HG02870 (cell line): Measurements from ENCODE around the gene HRG.
"Not testable (repeated sequence)": the region's sequence is repeated elsewhere in the genome, so short reads cannot be mapped to it uniquely, and the experiment has no call there.

Source experiments
- ATAC-seq: cut with Tn5 transposase; IDR thresholded peaks from one replicate; pipeline ENCODE4 v1.9.1; 2021; ENCODE audit warnings: mild to moderate bottlenecking, moderate library complexity; ENCODE audit not compliant: unreplicated experiment

The HRG gene

DNA sequence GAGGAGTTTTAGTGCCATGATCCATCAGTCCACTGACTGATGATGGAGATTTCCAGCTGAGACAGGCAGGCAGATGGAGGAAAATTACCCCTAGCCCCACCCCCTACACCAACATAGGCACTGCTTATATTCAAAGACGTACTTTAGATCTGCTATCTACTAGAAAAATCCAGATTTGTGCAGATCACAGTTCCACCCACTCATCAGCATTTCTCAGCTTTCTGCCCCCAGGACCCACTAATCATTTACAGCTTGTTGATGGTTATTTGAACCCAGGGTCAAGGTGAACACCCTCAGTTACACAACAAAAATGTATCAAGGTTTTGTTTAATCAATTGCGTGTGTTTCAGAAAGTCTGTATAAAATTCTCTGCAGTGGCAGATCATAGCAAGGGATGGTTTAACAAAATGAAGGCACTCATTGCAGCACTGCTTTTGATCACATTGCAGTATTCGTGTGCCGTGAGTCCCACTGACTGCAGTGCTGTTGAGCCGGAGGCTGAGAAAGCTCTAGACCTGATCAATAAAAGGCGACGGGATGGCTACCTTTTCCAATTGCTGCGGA is at the start of gene HRG:
TSS of gene HRG (plus strand) at position 390 of the 564 bp plus-strand sequence. CDS start at position 408, 18 bp downstream.
- no peak for ATAC-seq

GRCh38 chr3:186616299-186616617 is 49.6 kb upstream of the HRG start:
- ATAC-seq = no peak

DNA sequence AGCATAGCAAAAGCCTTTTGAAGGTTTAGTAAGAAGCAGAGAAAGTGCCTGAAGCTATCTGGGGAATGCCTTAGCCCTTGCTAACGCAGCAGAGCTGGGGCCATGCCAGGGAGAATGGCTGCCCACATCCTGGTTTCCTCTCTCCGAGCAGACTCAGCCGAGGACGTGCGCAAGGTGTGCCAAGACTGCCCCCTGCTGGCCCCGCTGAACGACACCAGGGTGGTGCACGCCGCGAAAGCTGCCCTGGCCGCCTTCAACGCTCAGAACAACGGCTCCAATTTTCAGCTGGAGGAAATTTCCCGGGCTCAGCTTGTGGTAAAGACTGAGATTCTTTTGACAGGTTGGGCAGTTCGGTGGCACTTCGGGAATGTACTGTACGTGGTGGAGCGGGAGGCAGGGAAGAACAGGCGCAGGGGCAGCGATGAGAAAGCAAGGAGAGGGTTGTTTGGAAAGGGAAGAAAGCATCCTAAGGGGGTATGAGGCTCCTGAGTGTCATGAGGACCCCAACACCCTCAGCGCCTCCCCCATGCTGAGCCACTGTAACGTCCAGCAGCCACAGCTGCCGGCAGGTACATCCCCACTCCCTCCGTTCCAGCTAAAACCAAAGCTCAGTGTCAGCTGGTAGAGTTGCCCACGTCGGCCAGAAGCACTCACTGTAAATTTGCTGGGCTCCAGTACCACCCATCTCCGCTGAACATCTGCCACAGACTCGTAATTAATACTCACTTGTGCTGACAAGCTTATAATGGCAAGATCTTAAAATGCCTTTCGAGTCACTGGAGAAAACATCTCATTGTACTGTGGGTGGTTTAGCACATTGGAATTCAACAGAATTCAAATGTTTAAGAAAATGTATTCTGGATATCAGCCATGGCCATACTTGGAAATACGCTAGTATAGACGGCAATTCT is 48.5 kb upstream of the HRG start:
- ATAC-seq = peak; percentile 77

GRCh38 chr3:186618318-186618938 is 47.4 kb upstream of the HRG start:
- no peak for ATAC-seq

- ATAC-seq = no peak
These were observed 46.0 kb upstream of the HRG start for GRCh38 chr3:186619787-186620212.

DNA sequence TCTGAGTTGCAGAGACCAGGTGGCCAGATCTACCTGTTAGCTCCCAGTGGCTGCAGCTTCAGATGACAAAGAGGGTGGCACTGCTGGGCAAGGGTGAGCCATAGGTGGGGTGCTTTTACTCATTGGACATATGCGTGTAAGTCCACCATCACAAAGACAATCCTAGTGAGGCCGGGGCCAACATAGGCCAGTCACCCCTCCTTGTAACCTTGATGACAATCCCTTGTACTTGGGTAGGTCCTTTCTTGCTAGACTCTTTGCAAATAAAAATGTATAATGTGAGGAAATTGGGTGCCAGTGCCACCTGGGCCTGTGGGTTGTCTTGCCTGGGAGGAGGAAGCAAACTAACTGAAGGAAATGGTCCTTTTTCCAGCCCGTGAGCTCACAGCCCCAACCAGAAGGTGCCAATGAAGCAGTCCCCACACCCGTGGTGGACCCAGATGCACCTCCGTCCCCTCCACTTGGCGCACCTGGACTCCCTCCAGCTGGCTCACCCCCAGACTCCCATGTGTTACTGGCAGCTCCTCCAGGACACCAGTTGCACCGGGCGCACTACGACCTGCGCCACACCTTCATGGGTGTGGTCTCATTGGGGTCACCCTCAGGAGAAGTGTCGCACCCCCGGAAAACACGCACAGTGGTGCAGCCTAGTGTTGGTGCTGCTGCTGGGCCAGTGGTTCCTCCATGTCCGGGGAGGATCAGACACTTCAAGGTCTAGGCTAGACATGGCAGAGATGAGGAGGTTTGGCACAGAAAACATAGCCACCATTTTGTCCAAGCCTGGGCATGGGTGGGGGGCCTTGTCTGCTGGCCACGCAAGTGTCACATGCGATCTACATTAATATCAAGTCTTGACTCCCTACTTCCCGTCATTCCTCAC is 45.4 kb upstream of the HRG start:
- ATAC-seq = no peak

GRCh38 chr3:186621894-186622650 is 43.7 kb upstream of the HRG start:
- ATAC-seq = no peak

- no peak for ATAC-seq
These were observed 43.0 kb upstream of the HRG start for GRCh38 chr3:186622651-186623310.

- ATAC-seq = no peak
These were observed 41.2 kb upstream of the HRG start for GRCh38 chr3:186624598-186624997.

DNA sequence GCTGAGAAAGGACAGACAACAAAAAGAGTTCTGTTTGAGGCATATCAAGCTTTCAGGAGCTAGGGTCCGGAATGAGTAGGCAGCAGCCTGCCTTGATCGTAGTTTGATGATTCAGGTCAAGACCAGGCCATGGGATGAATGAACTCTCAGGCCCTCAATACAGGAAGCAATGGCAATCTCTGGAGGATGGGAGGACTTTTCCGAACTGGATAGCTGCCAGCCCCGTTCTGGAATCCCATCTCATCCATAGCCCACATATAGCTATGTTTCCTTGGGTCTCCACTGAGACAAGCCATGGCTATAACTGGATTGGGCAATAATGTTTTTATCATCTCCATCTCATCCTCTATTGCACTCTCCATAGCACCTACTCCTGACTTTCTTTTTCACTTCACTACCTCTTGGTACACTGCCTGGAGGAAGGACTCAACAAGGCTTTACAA is 40.2 kb upstream of the HRG start:
- ATAC-seq = no peak

DNA sequence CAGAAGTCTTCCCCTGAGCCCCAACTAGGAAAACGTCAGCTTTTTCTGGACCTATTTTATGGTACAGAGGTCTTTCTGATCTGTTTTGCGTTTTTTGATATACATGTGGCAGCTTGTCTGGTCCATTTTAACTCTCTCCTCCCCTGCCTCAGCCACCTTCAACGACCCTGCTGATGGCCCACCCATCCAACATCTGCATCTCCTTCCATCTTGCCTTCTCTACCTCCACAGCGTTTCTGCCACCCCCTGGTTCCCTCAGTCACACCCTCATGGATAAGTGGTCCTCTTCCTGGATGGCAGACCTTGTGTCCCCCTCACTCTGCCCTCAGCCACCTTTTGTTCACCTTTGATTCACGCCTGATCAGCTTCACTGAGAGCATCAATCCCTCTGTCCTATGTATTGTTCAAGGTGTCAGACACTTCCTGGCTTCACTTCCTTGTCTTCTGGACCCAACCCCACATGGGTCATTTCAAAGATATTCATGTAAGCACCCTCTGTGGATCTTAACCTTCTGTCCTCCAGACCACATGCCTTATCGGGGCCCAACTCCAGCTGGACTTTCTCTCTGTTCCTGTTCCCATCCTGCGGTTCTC is 39.5 kb upstream of the HRG start:
- no peak for ATAC-seq

DNA sequence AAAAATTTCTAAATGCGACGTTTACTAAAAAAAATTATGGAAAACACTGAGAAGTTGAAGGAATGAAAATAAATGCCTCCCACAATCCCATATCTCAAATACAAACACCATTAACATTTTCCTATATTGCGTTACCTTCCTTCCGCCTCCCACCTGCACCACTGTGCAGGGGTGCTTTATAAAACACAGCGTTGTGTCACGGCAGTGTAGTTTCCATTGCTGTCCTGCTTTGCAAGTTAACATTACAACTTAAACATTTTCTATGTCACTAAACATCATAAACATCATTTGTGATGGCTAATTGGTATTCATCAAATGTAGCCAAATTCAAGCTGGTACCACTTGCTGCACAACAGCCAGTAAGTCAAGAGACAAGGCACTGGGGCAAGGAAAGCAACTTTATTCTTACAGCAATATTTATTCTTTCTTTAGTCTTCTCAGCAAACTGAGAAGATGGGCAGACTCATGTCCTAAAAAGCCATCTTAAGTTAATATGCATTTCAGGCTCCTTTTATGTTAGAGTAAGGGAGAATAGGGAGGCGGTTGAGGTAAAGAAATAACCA is 37.9 kb upstream of the HRG start:
- no peak for ATAC-seq

GRCh38 chr3:186628756-186629155 is 37.1 kb upstream of the HRG start:
- ATAC-seq = no peak

- ATAC-seq = no peak
These were observed 34.7 kb upstream of the HRG start for GRCh38 chr3:186630950-186631641.

DNA sequence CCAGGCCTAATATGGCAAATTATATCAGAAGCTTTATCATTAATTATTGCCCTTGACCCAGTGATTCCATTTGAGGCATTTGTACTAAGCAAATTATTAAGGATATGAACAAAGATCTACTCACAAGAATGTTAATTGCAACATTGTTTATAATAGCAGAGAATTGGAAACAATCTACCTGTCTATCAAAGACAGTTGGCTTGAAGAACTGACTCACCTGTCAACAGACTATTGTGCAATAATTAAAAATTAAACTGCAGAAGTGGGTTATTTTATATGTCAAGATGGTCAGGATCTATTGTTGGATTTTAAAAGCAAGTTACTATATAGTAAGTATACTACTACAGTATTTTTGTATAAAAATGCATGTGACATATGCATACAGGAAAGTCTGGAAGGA is 32.3 kb upstream of the HRG start:
- ATAC-seq = no peak

DNA sequence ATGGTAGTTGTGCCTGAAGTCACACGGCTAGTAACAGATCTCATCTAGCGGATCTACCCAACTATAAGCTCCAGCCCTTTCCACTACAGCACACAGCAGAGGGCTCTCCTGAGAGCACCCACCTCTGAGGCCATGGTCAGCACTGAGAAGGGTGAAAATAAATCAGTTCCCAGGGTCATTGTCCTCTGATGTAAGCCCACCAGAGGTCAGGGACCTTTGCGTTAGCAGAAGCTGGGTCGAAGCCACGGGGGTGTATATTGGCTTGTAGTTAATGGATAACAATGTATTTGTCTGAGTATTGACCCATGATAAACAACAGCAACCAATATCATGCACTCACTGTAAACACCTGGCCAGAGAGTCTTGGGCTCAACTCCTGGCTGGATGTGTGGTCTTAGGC is 31.6 kb upstream of the HRG start:
- not testable (repeated sequence) for ATAC-seq

DNA sequence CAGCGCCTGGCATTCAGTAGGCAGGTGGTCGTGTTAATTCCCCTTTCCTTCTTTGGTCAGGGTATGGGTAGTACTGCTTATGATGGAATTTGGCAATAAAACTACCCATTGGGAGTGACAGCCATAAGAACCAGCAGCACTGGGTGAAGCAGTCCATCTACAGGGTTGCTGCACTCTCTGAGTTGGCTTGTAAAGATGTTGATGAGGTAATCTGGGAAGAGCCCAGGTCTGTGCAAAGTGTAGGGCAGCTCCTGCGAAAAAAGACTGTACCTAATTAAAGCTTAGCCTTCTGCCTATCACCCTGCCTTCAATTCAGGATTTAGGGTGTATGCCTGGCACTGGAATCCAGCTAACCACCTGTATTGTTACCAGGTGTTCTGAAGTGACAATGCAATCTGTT is 30.3 kb upstream of the HRG start:
- no peak for ATAC-seq

- no peak for ATAC-seq
These were observed 29.3 kb upstream of the HRG start for GRCh38 chr3:186636536-186636935.
